Upper lobe of left lung (tissue), 4 donors: ENCODE results near the gene AP3D1.

Source experiments
- EP300 ChIP-seq, 4 donors: sonication (generic); formaldehyde crosslinking; IDR thresholded peaks; one replicate each; pipeline ENCODE4 v1.5.1; 2017; ENCODE audit warnings: antibody characterized with exemption in 4 of 4, control low read depth in 2 of 4
- POLR2A ChIP-seq, 4 donors: fragments of 450-650 bp; IDR thresholded peaks; one replicate each; pipeline ENCODE4 v1.5.1; 2016 to 2017; ENCODE audit warnings: antibody characterized with exemption in 4 of 4, mild to moderate bottlenecking in 2 of 4
- POLR2AphosphoS5 ChIP-seq, 2 donors: sonication (generic); formaldehyde crosslinking; IDR thresholded peaks; one replicate each; pipeline ENCODE4 v1.5.1; 2017; ENCODE audit warnings: antibody characterized with exemption in 2 of 2
- TF ChIP-seq, protein P1 (sequence below), 6 experiments: fragments of 450-650 bp in 4 of 6; fragments of 200-600 bp in 2 of 6; sonication (generic) in 2 of 6; IDR thresholded peaks; one replicate each; pipeline ENCODE4 v1.5.1; 2016 to 2019; ENCODE audit warnings: antibody characterized with exemption in 6 of 6

DNA sequence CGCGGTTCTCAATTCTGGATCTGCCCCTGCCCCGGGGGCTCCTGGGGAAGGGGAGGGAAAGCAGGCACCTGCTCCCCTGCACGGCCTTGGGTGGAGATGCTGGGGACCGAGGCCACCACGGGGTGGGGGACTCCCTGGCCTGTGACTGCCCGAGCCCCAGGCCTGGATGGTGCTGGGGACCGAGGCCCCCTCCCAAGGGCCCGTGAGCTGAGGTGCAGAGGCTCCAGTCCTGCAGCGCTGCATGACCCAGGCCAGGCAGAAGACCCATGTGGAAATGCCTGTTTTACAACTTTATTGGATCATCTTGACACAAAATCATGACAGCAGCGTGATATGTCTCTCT lies 50.7 kb downstream of the AP3D1 start:
- TF ChIP-seq POLR2A (IDR thresholded peaks at IDR 0.05): no peak
- TF ChIP-seq, protein P1, sequence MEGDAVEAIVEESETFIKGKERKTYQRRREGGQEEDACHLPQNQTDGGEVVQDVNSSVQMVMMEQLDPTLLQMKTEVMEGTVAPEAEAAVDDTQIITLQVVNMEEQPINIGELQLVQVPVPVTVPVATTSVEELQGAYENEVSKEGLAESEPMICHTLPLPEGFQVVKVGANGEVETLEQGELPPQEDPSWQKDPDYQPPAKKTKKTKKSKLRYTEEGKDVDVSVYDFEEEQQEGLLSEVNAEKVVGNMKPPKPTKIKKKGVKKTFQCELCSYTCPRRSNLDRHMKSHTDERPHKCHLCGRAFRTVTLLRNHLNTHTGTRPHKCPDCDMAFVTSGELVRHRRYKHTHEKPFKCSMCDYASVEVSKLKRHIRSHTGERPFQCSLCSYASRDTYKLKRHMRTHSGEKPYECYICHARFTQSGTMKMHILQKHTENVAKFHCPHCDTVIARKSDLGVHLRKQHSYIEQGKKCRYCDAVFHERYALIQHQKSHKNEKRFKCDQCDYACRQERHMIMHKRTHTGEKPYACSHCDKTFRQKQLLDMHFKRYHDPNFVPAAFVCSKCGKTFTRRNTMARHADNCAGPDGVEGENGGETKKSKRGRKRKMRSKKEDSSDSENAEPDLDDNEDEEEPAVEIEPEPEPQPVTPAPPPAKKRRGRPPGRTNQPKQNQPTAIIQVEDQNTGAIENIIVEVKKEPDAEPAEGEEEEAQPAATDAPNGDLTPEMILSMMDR (IDR thresholded peaks at IDR 0.05): no peak
- no peak for TF ChIP-seq POLR2AphosphoS5 (IDR thresholded peaks at IDR 0.05)
- no peak for TF ChIP-seq EP300 (IDR thresholded peaks at IDR 0.05)
